ENCODE measurements around the gene CBL.

DNA sequence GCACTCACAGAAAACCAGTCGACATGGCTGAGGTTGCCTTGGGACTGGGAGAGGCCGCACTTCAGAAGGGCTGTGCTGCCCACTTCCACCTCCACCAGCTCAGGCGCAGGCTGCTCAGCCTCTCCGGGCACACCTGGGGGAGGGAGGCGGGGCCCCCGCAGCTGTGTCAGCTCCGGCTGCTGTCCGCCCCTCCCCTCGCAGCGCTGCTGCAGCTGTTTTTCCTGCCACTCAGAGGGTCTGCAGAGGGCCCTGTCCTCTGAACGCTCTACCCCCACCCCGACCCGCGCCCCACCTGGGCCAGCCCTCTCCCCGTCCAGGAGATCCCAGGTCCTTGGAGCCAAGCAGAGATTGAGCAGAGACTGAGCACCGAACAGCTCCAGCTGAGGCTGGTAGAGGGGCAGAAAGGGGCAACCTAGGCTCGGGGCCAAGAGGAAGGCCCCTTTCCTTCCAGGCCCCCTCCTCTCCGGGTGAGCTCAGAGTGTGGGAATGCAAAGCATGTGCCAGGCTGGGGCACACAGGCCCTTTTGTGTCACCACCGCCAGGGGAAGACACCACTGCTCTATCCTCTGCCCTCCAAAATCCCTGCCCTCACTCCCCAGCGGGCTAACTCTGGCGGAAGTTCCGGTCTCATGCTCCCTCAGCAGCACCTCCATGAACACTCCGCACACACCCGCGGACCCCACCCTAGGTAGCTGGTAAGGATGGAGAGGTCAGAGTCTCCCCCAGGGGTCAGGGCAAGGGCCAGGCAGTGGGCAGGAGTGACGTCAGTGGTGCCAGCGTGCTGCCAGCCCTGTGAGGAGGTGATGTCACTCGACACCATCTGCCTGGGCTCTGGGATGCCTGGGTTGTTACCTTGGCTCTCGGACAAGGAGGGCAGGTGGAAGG is 109.2 kb downstream of the CBL start:
- TF ChIP-seq POLR2A (IDR thresholded peaks at IDR 0.05; ENCODE audit: low read depth, low read length) (no peak), STAT3 (IDR thresholded peaks at IDR 0.05; ENCODE audit: low read depth, low read length) (no peak), EZH2 (IDR thresholded peaks at IDR 0.05; ENCODE audit: borderline replicate concordance, control insufficient read depth, low read depth, low read length) (no peak), SIN3A (IDR thresholded peaks at IDR 0.05; ENCODE audit: low read depth, low read length) (no peak), TAF1 (IDR thresholded peaks at IDR 0.05; ENCODE audit: borderline replicate concordance, low read depth, low read length) (no peak), SP1 (IDR thresholded peaks at IDR 0.05; ENCODE audit: low read depth, low read length) (no peak), KAT2A (conservative IDR thresholded peaks at IDR 0.05; ENCODE audit: control insufficient read depth, low read depth, low read length) (no peak), MXI1 (IDR thresholded peaks at IDR 0.05; ENCODE audit: low read depth, low read length) (no peak), NRF1 (conservative IDR thresholded peaks at IDR 0.05; ENCODE audit: low read depth, low read length) (no peak), JUNB (IDR thresholded peaks at IDR 0.05) (no peak), POLR2AphosphoS5 (IDR thresholded peaks at IDR 0.05; ENCODE audit: low read length) (no peak), CHD2 (IDR thresholded peaks at IDR 0.05; ENCODE audit: borderline replicate concordance, low read depth, low read length) (no peak), GABPA (IDR thresholded peaks at IDR 0.05; ENCODE audit: low read depth) (no peak)
- TF ChIP-seq, protein P1, sequence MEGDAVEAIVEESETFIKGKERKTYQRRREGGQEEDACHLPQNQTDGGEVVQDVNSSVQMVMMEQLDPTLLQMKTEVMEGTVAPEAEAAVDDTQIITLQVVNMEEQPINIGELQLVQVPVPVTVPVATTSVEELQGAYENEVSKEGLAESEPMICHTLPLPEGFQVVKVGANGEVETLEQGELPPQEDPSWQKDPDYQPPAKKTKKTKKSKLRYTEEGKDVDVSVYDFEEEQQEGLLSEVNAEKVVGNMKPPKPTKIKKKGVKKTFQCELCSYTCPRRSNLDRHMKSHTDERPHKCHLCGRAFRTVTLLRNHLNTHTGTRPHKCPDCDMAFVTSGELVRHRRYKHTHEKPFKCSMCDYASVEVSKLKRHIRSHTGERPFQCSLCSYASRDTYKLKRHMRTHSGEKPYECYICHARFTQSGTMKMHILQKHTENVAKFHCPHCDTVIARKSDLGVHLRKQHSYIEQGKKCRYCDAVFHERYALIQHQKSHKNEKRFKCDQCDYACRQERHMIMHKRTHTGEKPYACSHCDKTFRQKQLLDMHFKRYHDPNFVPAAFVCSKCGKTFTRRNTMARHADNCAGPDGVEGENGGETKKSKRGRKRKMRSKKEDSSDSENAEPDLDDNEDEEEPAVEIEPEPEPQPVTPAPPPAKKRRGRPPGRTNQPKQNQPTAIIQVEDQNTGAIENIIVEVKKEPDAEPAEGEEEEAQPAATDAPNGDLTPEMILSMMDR (IDR thresholded peaks at IDR 0.05 in 2 of 3, conservative IDR thresholded peaks at IDR 0.05 in 1 of 3; ENCODE audit: control insufficient read depth in 2 of 3, extremely low read depth in 1 of 3, insufficient read depth in 1 of 3, low read depth in 3 of 3, low read length in 3 of 3): 0 out of 6 replicates have a peak, but pooled peaks of 2 of the 3 experiments have one; percentile 0 to 5

Measured in GM12878 (cell line).